ENCODE results near the gene SNRNP35.
"Not testable (repeated sequence)": the region's sequence is repeated elsewhere in the genome, so short reads cannot be mapped to it uniquely, and the experiment has no call there.

The SNRNP35 gene

DNA sequence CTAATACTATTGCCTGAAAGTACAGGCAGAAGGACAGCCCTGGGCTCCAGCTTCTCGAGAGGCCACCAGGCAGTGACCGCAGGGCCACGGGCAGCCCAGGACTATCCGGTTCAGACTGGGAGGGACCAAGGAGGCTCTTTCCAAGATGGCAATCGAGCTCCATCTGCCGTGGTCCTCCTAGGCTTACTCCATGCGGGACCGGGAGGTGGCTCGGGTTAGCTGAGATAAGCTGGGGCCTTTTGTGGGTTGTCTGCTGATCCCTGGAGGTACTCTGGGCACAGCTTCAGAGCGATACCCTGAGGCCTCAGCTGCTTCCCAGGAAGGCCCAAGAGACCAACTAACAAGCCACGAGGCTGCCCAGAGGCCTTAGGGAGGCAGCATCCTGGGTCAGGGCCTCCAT is 33.1 kb downstream of the SNRNP35 start:
- no peak for DNase-seq

DNA sequence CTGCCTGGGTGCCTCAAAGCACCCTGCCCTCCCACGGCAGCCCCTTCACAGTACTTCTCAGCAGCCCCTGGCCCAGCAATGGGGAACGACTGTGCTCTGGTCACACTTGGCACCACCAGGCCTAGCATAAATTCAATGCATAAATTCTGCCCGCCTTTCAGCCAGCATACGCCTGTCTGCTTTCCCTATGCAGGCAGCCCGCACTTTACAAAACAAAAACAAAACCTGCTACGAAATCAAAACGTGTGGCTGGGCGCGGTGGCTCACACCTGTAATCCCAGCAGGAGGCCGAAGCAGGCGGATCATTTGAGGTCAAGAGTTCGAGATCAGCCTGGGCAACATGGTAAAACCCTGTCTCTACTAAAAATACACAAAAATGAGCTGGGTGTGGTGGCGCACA is 33.5 kb downstream of the SNRNP35 start:
- no peak for DNase-seq

DNA sequence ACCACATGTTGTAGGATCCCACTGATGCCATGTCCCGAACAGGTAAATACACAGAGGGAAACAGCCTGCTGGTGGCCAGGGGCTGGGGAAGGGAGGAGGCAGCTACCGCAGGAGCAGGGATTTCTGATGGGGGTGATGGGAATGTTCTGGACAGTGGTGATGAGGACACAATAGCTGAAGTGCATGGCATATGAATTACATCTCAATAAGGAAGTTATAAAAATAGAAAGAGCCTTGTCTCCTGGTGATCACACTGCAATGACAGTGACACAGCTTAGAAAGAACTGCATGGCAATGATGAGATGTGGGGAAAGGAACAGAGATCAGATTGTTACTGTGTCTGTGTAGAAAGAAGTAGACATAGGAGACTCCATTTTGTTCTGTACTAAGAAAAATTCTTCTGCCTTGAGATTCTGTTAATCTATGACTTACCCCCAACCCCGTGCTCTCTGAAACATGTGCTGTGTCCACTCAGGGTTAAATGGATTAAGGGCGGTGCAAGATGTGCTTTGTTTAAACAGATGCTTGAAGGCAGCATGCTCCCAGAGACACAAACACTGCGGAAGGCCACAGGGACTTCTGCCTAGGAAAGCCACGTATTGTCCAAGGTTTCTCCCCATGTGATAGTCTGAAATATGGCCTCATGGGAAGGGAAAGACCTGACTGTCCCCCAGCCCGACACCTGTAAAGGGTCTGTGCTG is 34.5 kb downstream of the SNRNP35 start:
- not testable (repeated sequence) for DNase-seq

DNA sequence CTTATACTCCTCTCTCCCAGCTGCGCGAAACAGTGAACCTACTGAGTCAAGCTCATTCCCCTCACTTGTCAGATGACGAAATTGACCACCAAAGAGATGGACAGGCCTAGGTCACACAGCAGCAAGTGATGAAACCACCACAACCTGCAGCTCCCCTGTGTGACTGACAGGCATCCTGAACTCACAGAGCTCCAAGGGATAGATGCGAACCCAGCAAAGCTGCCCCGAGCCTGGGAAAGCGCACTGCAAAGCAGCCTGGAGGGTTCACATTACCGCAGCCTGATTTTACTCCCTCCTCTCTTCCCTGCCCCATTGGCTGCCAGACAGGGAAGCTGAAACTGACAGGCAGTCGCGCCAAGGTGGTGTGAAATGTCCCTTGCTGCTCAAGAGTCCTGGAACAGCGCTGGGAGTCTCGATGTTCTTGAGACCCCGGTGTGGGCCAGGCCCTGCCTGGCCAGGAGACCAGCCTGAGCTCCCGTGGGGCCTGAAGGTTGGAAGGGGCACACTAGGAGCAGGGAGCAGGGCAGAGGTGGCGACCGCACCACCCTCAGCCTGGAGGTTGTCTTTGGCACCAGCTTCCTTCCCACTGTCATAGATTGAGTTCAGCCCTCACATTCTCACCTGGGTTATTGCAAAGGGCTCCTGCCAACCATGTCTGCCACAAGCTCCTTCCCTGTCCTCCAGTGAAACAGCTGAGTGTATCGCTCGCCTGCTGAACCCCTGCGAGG is 36.3 kb downstream of the SNRNP35 start:
- no peak for DNase-seq

DNA sequence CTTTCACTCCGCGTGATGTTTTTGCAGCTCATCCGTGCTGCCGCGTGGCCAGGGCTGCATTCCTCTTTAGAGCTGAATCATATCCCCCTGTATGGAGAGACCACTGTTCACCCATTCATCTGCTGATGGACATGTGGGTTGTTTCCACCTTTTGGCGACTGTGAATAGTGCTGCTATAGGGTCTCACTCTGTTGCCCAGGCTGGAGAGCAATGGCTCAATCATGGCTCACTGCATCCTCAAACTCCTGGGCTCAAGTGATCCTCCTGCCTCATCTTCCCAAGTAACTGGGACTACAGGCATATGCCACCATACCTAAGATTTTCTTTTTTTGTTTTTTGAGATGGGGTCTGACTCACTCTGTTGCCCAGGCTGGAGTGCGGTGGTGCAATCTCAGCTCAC is 39.1 kb downstream of the SNRNP35 start:
- no peak for DNase-seq

DNA sequence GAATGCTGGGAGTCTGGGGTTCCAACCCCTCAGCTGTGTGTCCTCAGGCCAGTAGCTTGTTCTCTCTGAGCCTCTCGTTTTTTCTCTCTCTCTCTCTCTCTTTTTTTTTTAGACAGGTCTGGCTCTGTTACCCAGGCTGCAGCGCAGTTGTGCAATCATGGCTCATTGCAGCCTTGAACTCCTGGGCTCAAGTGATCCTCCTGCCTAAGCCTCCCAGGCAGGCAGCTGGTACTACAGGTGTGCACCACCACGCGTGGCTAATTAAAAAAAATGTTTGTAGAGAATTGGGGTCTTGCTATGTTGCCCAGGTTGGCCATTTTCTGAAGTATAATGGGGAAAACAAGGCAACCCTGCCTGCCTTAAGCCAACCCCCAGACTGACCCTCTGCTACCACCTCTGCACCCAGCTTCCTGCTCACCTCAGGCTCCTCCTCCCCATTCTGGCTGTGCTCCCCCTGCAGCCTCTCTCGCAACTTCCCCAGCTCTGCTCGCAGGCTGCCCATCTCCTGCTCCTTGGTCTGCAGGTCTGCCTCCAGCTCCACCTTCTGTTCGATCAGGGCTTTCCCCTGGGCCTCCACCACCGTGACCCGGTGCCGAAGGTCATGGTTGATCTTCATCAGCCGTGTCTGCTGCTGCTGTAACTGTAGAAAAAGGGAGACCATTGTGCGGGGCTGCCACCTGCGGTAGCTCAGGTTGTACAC is 40.3 kb downstream of the SNRNP35 start:
- DNase-seq: no peak

DNA sequence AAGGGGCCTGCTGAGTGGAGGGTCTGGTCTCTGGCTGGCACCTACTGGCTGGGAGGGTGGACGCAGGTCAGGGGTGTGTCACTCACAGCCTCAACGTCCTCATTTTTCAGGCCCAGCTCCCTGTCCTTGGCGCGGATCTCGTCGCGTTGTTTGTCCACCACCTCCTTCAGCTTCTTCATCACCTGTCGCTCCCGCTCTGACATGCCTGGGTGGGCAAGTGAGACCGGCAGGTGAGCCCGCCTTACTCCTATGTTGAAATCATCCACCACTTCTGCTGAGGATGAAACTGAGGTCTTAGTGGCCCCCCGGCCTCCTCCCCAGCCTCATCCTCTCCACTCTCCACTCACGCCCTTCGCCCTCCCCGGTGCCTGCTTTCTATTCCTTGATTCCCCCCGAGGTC is 41.4 kb downstream of the SNRNP35 start:
- DNase-seq: no peak

DNA sequence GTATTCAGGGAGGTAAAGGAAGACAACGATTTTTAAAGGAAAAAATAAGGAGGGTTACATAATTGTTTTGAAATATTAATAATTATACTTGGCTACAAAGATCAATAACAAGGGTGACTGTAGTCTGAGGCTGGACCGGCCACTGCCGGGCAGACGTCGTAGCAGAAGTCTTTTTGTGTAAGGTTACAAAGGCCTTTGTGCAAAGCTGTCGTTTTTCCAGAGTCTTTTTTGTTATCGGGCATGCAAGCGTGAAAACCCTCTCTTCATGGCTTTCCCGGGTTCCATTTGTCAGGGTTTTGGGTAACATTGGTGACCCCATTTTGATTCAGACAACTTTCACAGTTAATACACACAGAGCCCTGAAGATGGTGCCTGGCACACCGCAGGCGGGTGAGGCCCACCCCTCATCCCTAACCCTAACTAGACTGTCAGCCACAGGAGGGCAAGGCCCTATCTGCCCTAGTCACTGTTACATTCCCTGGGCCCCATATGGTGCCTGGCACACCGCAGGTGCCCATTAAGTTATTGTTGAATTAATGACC is 44.3 kb downstream of the SNRNP35 start:
- DNase-seq: no peak

DNA sequence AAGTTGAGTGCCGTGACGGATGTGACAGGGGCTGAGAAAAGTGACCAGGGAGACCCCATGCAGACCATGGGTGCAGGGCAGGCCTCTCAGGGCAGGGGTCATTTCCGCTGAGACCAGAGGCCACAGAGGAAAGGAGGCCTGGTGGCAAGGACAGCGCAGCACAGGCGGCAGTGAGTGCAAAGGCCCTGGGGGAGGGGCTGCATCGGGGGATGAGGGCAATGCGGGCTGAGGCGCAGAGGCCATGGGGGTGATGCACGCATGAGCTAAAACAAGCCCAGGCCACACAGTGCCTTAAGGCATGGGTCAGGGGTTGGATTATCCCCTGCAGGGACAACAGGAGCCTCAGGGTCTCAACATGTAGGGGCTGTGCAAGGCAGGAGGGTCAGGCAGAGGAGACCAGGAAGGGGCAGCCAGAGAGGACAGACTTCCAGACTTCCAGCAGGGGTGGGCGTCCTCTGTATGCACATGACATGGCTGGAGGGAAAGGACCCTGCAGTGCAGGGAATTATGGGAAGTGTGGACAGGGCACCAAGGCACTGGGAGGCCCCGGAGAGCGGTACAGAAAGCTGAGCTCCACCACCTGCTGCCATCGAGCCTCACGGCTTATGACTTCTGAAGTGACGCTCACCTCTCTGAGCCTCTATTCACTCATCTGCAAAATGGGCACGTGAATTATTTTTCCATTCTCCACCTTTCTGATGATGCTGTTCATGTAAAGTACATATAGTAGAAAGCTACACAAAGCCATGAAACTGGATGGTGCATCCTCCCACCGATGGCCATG is 48.3 kb downstream of the SNRNP35 start:
- no peak for DNase-seq

DNA sequence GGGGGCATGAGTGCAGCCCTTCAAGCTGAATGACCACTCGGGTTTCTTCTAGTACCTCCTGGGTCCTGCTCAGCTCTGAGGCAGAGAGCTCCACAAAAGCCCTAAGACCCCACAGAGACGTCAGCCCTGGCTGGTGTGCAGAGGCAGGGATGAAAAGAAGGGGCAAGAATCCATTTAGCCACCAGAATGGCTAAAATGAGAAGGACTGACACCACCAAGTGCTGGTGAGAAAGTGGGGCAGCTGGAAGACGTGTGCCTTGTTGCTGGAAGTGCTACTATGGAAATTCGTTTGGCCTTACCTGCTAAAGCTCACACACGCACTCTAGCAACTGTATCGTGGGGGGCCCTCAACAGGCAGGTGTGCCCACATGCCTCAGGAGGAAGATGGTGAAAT is 48.9 kb downstream of the SNRNP35 start:
- no peak for DNase-seq

DNA sequence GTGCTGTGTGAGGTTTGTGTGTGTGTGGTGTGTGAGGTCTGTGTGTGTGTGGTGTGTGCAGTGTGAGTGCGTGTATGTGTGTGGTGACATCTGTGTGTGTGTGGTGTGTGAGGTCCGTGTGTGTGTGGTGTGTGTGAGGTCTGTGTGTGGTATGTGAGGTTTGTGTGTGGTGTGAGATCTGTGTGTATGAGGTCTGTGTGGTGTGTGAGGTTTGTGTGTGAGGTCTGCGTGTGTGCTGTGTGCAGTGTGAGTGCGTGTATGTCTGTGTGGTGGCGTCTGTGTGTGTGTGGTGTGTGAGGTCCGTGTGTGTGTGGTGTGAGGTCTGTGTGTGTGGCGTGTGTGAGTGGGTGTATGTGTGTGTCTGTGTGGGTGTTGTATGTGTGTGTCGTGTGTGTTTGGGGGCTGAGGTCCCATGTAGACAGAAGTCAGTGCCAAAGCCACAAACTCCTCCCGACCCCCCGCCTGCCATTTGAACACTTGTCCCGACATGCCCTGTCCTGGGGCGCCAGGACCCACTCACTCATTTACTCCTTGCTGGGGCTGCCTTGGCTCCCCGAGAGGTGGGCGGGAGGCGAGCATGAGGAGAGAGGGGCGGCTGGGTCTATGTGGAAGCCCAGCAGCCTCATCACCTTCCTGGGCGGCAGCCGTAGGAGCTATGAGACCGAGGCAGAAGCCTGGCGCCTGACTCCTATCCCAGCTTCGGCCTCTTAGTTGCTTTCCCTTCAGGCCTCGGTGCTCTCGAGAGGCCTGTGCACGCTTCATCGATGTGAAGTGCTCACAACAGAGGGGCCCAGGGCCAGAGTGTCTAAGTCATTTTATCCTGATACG is 55.1 kb downstream of the SNRNP35 start:
- no peak for DNase-seq

DNA sequence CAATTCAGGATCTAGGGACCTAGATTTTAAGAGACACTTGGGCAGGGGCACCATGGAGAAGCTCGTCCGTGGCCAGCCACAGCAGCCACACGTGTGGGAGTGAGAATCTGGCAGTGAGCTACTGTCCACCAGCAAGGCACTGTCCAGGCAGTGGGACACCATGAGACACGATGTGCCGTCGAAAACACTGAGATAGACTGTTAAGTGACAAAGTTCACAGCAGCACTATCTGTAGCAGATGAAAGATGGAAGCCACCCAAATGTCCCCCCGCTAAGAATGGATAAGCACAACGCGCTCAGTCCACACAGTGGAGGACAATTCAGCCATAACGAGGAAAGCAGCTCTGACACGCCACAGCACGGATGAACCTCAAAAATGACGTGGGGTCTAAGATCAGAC is 55.9 kb downstream of the SNRNP35 start:
- DNase-seq: no peak

DNA sequence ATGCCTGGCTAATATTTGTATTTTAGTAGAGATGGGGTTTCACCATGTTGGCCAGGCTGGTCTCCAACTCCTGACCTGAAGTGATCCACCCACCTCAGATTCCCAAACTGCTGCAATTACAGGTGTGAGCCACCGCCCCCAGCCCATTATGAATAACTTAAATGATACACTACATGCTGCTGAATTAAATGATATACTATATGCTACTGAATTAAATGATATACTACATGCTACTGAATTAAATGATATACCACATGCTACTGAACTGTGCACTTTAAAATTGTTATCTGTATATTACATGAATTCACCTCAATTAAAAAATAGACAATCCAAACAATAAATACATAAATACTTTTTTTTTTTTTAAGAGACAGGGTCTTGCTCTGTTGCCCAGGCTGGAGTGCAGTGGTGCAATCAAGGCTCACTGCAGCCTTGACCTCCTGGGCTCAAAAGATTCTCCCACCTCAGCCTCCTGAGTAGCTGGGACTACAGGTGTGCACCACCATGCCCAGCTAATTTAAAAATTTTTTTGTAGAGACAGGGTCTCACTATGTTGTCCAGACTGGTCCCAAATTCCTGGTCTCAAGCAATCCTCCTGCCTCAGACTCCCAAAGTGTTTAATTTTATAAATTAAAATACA is 56.8 kb downstream of the SNRNP35 start:
- DNase-seq: not testable (repeated sequence)

DNA sequence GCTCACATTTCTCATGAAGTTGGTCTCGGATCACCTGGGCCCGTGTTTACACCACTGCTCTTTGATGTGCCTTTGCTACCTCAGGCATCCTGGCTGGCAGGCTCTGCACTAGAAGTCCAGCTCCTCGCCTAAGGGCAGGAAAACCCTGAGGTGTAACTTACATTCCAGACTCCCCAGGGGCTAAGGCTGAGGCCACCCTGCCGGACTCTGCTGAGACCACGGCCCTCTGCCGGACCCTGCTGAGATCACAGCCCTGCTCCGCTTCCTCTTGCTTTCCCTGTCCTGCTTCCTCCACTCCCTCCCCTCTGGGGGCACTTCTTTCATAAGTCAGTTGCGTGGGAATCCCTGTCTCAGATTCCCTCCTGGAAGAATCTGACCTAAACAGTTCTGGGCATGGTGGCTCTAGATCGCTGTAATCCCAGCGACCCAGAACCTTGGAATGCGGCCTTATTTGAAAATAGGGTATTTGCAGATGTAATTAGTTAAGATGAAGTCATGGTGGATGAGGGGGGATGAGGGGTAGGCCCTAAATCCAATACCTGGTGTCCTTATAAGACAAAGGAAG is 58.4 kb downstream of the SNRNP35 start:
- no peak for DNase-seq

Measured in COR-L47 (cell line).